Embryonic facial prominence (tissue), 1 donor: ENCODE data around the gene PTTG1IP.
"Not testable (repeated sequence)": the region's sequence is repeated elsewhere in the genome, so short reads cannot be mapped to it uniquely, and the experiment has no call there.

Experiments used
- DNase-seq: peaks from one replicate; pipeline ENCODE4 v3.0.0-alpha.2; 2016; ENCODE audit errors: extremely low spot score

Gene PTTG1IP, protein sequence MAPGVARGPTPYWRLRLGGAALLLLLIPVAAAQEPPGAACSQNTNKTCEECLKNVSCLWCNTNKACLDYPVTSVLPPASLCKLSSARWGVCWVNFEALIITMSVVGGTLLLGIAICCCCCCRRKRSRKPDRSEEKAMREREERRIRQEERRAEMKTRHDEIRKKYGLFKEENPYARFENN

GRCh38 chr21:44873356-44874239 is at the start of gene PTTG1IP:
PTTG1IP (minus strand) TSS chr21:44873690; CDS start chr21:44873616, 74 bp downstream.
- DNase-seq: peak; percentile 91

DNA sequence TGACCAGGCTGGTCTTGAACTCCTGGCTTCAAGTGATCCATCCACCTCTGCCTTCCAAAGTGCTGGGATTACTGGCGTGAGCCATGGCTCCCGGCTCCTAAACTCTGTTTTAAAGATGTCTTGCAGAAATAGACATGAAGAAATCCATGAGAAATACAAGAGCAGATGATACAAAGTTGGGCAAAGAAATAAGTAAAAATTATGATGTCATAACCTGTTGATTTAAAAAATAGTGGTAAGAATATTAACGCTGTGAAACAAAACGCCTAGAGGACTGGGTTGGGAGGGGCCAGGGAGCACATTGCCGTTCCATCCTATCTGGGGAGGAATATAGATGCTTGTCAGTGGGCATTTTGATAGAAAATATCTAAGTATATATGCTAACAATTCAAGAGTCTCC is 48.4 kb upstream of the PTTG1IP start:
- DNase-seq: no peak

- DNase-seq: no peak
Observed at GRCh38 chr21:44920694-44921604, 47.5 kb upstream of the PTTG1IP start, which contains the start of gene ITGB2. ITGB2 (minus strand) TSS chr21:44920899; CDS start chr21:44910782, 10,117 bp downstream.

DNA sequence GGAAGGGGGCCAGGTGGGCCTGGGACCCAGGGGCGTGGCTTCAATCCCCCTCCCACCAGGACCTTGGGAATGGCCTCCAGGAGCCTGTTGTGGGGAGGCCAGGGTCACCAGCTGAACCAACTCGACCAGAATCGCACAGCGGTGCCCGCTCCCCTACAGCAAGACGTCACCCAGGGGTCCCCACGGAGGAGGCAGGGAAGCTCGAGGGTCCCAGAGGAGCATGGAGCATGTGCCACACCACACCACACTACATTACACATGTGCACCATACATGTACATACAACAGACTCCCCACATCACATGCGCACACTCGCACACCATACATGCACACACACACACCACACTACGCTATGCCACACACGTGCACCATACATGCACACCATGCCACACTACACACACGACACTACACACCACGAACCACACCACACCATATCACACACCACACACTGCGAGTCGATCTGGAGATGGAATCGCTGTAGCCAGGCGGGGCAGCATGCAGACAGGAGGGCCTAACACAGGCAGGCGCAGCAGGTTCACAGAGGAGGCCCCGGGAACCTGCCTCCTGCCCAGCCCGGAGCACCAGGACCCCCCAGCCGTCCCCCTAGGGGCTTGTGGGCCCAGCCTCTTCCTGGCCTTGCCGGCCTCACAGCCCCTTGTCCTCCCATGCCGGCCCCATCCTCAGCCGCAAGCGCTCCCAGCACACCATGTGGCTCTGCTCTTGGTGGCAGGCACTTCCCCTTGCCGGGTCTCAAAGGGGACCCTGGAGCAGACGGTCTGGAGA is 46.6 kb upstream of the PTTG1IP start:
- DNase-seq: no peak

DNA sequence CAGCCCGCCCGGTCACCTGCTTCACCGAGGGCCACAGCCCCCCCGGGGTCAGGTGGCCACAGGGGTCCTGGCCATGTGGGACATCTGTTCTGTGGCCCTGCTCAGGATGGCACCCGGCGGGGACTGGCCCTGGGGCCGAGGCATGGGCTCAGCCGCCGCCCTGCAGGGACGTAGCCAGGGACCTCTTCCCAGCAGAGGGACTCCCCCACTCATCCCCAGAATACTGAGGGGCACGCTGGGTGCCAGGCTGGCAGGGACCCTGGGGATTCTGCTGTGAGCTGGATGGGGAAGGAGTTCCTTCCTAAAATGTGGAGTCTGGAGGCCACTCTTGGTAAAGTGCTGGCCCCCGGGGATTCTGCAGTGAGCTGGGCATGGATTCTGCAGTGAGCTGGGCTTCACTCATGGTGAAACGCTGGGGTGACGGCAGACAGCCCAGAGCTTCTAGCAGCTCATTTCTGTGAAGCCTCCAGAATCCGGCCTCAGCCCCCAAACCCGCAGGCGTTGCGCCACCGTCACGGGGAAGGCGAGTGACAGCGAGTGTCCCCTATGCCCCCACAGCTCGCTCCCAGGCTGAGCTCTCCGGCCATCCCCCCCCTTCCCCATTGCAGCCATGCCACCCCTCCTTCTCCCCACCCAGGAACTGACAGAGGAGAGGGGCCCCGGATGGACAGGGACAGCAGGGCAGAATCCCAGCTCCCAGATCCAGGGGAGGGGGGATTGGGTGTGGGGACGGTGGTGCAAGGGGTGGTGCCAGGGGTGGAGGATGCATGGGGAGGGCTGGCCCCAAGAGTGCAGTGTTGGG is 45.8 kb upstream of the PTTG1IP start:
- no peak for DNase-seq

- no peak for DNase-seq
Observed at GRCh38 chr21:44918581-44919033, 45.1 kb upstream of the PTTG1IP start.

DNA sequence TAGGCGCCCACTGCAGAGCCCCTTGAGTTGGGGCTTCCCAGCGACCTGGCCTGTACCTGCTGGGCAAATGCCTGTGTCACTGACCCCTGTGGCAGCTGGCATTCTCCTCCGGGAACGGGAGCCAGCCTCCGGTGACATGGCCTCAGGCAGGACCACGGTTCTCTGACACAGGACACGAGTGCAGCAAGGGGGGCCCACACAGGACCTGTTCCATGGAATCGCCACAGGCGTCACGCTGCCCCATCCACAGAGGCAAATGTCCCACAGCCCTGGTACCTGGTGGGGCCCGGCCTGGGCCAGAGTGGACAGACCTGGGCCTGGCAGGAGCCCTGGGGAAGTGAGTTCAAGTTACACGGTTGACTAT is 44.6 kb upstream of the PTTG1IP start:
- DNase-seq: no peak

DNA sequence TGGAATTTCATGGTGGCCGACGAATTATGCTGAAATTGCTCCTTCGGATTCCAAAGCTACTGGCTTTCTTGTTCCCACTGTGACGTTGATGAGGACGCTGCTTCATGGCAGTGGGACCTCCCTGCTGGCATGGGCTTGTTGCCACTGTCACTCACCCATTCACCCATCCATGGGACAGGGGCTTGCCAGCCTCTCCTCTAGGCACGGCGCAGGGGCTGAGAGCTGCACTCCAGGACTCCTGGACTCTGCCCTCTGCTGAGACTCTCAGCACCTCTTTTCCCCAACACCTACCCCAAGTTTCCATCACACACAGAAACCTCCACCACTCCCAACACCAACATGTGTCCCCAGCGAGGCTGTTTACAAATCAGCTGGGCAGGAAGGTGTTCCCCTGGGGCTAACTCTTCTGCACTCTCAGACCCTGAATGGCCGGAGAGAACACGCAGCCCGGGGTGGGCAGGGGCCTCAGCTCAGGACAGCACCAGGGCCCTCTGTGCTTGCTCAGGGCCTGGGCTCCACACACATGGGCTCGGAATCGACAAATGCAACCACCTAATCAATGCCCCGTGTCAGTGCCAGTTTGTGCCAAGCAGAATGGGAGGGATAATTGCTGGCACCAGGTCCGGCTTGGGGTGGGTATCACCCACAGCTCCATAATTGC is 44.1 kb upstream of the PTTG1IP start:
- no peak for DNase-seq

DNA sequence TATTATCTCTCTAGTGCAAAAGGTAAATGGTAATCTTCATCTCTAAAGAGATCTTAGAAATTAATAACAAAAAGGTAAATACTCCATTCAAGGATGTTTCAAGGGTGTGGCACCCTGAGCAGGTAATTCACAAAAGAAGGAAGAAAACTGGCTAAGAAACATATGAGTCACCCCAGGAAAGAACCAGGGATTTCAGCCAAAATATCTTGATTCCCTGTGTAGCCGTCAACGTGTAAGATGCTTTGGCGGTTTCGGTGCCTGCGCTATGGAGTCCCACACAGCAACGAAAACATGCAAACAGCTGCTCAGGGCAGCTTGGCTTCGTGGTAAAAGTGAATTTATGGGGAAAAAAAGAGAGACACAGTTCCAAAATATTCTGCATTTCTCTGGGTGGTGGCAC is 43.5 kb upstream of the PTTG1IP start:
- DNase-seq: no peak

DNA sequence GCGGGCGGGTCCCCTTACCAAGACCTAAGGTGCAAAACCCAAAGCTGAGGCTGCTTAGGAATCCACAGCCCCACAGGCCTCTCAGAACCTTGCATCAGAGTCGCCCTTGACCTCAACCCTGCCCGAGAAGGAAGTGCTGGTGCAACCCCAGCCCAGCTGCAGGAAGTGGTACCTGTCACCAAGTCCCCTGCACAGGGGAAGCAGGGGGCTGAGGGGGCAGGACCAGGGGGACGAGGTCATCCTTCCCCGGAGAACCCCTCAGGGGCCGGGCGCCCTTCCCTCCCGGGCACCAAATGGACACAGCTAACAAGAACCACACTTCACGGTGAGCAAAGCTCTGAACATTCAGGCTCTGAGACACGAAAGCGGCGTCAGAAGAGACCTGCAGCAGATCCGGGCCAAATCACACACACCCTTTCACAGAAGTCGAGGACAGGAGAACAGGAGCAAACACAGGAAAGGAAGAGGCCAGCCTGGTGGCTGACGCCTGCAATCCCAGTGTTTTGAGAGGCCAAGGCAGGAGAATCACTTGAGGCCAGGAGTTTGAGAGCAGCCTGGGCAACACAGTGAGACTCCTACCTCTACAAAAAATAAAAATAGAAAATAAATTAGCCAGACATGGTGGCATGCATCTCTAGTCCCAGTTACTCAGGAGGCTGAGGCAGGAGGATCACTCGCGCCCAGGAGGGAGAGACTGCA is 40.8 kb upstream of the PTTG1IP start:
- DNase-seq: no peak

DNA sequence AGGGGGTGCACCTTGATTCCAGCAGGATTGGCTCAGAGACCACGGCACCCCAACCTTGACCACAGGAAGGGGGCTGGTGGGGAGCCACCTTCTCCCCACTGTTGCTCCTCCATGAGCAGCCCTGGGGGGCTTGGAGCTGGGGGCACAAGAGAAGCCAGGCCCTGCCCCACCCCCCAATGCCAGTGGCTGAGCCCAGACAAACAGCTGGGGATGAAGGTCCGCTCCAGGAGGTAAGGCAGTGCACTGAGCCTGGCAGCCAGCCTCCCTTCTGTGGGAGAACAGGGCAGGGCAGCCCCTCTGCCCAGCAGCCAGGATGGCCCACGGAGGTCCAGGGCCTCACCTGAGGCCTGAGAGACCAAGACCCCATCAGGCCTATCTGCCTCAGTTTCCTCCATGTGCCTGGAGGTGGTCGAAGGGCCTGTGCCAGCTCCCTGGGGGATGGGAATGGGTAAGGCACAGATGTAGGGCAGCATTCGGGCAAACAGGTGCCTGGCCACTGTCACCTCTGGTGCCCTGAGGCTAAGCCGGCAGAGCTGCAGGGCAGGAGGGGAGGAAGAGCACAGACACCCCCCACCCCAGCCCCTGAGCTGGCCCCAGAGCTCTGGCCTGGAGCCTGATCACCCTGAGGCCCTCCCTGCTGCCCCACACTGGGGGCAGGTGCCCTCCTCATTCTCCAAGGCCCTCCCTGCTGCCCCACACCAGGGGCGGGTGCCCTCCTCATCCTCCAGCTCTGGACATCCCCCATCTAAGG is 40.1 kb upstream of the PTTG1IP start:
- no peak for DNase-seq

- not testable (repeated sequence) for DNase-seq
Observed at GRCh38 chr21:44912506-44913412, 39.3 kb upstream of the PTTG1IP start.

- DNase-seq: no peak
Observed at GRCh38 chr21:44912158-44912473, 38.6 kb upstream of the PTTG1IP start.

- no peak for DNase-seq
Observed at GRCh38 chr21:44911384-44912157, 38.1 kb upstream of the PTTG1IP start.

GRCh38 chr21:44911068-44911383 is 37.5 kb upstream of the PTTG1IP start:
- no peak for DNase-seq

- no peak for DNase-seq
Observed at GRCh38 chr21:44910229-44911067, 37.0 kb upstream of the PTTG1IP start.
